GM23338 (cell line): ENCODE results near the gene BEGAIN. TPM values are rescaled to one million over a fixed set of nuclear protein-coding genes. Genes with fewer than 3 reads are reported as not detected.

Experiments used
- ATAC-seq: fragments of 200-7000 bp; cut with Tn5 transposase; 3 replicates; pipeline ENCODE4 v1.9.1; 2020
- DNase-seq: peaks from one replicate; pipeline ENCODE4 v3.0.0-alpha.2; 2015; ENCODE audit warnings: low spot score
- H2AFZ ChIP-seq: fragments of 200-600 bp; sonication (generic); 2 replicates; pipeline ENCODE4 v1.8.0; 2016; ENCODE audit warnings: antibody characterized with exemption, mild to moderate bottlenecking, moderate library complexity
- H3F3A ChIP-seq: fragments of 200-600 bp; sonication (generic); replicated peaks from 2 replicates; pipeline ENCODE4 v1.8.0; 2017; ENCODE audit warnings: antibody characterized with exemption, mixed run types, low read depth
- H3K27ac ChIP-seq: fragments of 200-600 bp; sonication (generic); 2 replicates; pipeline ENCODE4 v1.6.1; 2016; ENCODE audit warnings: low read depth
- H3K27me3 ChIP-seq: fragments of 200-600 bp; sonication (generic); 2 replicates; pipeline ENCODE4 v1.8.0; 2016; ENCODE audit warnings: mild to moderate bottlenecking, mixed run types, moderate library complexity; ENCODE audit not compliant: insufficient read depth
- H3K36me3 ChIP-seq: fragments of 200-600 bp; sonication (generic); 2 replicates; pipeline ENCODE4 v1.8.0; 2016; ENCODE audit warnings: mild to moderate bottlenecking; ENCODE audit not compliant: insufficient read depth
- H3K4me1 ChIP-seq: fragments of 200-600 bp; sonication (generic); 2 replicates; pipeline ENCODE4 v1.8.0; 2016; ENCODE audit warnings: mild to moderate bottlenecking, moderate library complexity; ENCODE audit not compliant: insufficient read depth
- H3K4me2 ChIP-seq: fragments of 200-600 bp; sonication (generic); 2 replicates; pipeline ENCODE4 v1.7.1; 2017; ENCODE audit warnings: mixed run types
- H3K4me3 ChIP-seq: fragments of 200-600 bp; sonication (generic); 2 replicates; pipeline ENCODE4 v1.6.1; 2016; ENCODE audit warnings: mixed run types
- H3K79me2 ChIP-seq: fragments of 200-600 bp; sonication (generic); replicated peaks from 2 replicates; pipeline ENCODE4 v1.8.0; 2017; ENCODE audit warnings: mild to moderate bottlenecking; ENCODE audit not compliant: insufficient read depth
- H3K9me2 ChIP-seq: fragments of 200-600 bp; sonication (generic); 2 replicates; pipeline ENCODE4 v1.8.0; 2017; ENCODE audit not compliant: insufficient read depth
- H4K20me1 ChIP-seq: fragments of 200-600 bp; sonication (generic); replicated peaks from 2 replicates; pipeline ENCODE4 v1.8.0; 2017; ENCODE audit warnings: mild to moderate bottlenecking; ENCODE audit not compliant: insufficient read depth
- H3K27ac Mint-ChIP-seq: 2 replicates; pipeline ENCODE4 v1.8.0; 2020; ENCODE audit warnings: inconsistent platforms, mild to moderate bottlenecking, moderate library complexity, mixed read lengths
- H3K27me3 Mint-ChIP-seq: 3 replicates; pipeline ENCODE4 v1.8.0; 2022; ENCODE audit warnings: low read depth, mild to moderate bottlenecking, moderate library complexity, mixed read lengths, inconsistent platforms; ENCODE audit not compliant: insufficient read depth, poor library complexity
- H3K36me3 Mint-ChIP-seq: 3 replicates; pipeline ENCODE4 v1.8.0; 2021; ENCODE audit warnings: low read depth, mild to moderate bottlenecking, inconsistent platforms, moderate library complexity, mixed read lengths
- H3K4me1 Mint-ChIP-seq: 3 replicates; pipeline ENCODE4 v1.8.0; 2020; ENCODE audit warnings: mild to moderate bottlenecking, inconsistent platforms, mixed read lengths
- H3K4me3 Mint-ChIP-seq: 3 replicates; pipeline ENCODE4 v1.8.0; 2021; ENCODE audit warnings: moderate library complexity, mild to moderate bottlenecking, inconsistent platforms, mixed read lengths
- H3K9me3 Mint-ChIP-seq: 3 replicates; pipeline ENCODE4 v1.8.0; 2020; ENCODE audit warnings: moderate library complexity, mild to moderate bottlenecking, inconsistent platforms, mixed read lengths
- CREB1 ChIP-seq: fragments of 250-450 bp; sonication (Bioruptor Pico); IDR thresholded peaks from 2 replicates; pipeline ENCODE4 v1.5.0; 2020; ENCODE audit warnings: low read depth, mild to moderate bottlenecking, moderate library complexity
- CTCF ChIP-seq, 2 experiments: fragments of 200-600 bp in 1 of 2; sonication (generic) in 1 of 2; conservative IDR thresholded peaks; 2 replicates each; pipeline versions ENCODE4 v1.5.1 to v1.6.1; 2016 to 2017; ENCODE audit warnings: antibody characterized with exemption in 2 of 2, low read depth in 2 of 2, mild to moderate bottlenecking in 2 of 2, moderate library complexity in 1 of 2
- ETS1 ChIP-seq: IDR thresholded peaks from 2 replicates; pipeline ENCODE4 v1.6.1; 2016; ENCODE audit warnings: antibody characterized with exemption
- EZH2 ChIP-seq: fragments of 200-600 bp; sonication (generic); IDR thresholded peaks from one replicate; pipeline ENCODE4 v1.8.0; 2017; ENCODE audit warnings: antibody characterized with exemption, mild to moderate bottlenecking, low read depth; ENCODE audit not compliant: unreplicated experiment
- JUNB ChIP-seq: IDR thresholded peaks from one replicate; pipeline ENCODE4 v1.6.1; 2016; ENCODE audit warnings: antibody characterized with exemption; ENCODE audit not compliant: unreplicated experiment
- NANOG ChIP-seq: IDR thresholded peaks from 2 replicates; pipeline ENCODE4 v1.6.1; 2016; ENCODE audit warnings: antibody characterized with exemption, borderline replicate concordance
- POLR2AphosphoS5 ChIP-seq: IDR thresholded peaks from 2 replicates; pipeline ENCODE4 v1.6.1; 2016; ENCODE audit warnings: antibody characterized with exemption, low read depth
- STAT1 ChIP-seq: IDR thresholded peaks from one replicate; pipeline ENCODE4 v1.6.1; 2016; ENCODE audit warnings: antibody characterized with exemption; ENCODE audit not compliant: unreplicated experiment
- ZNF114 ChIP-seq: fragments of 250-450 bp; sonication (Bioruptor Pico); IDR thresholded peaks from 2 replicates; pipeline ENCODE4 v1.5.0; 2020; ENCODE audit warnings: mild to moderate bottlenecking, moderate library complexity
- ZNF331 ChIP-seq: fragments of 250-450 bp; sonication (Bioruptor Pico); IDR thresholded peaks from 2 replicates; pipeline ENCODE4 v1.5.0; 2020; ENCODE audit warnings: low read depth, mild to moderate bottlenecking, moderate library complexity
- polyA plus RNA-seq: library from polyadenylated mRNA; unstranded; fragments of >200 nt; fragmentation: Nextera tagmentation; extraction: Ambion mirVana; gene quantifications from 2 replicates; pipeline ENCODE4 v1.2.1, GENCODE V29; 2016
- total RNA-seq: library from RNA; depleted of rRNA; stranded (reverse); fragments of >200 nt; shearing (Covaris generic); gene quantifications from 2 replicates; pipeline ENCODE4 v1.2.3, GENCODE V29; 2014
- TF ChIP-seq, protein P1 (sequence below): fragments of 250-450 bp; sonication (Bioruptor Pico); IDR thresholded peaks from 2 replicates; pipeline ENCODE4 v1.5.0; 2020; ENCODE audit warnings: mild to moderate bottlenecking, moderate library complexity

Gene BEGAIN
- total and polyA plus RNA-seq, 2 experiments from 2014 or later, result 0.60 to 2.4 TPM

GRCh38 chr14:100536721-100537445 is 50.3 kb downstream of the BEGAIN start:
- H3K36me3 Mint-ChIP-seq, result no peaks in the 10 kb centered on the region

DNA sequence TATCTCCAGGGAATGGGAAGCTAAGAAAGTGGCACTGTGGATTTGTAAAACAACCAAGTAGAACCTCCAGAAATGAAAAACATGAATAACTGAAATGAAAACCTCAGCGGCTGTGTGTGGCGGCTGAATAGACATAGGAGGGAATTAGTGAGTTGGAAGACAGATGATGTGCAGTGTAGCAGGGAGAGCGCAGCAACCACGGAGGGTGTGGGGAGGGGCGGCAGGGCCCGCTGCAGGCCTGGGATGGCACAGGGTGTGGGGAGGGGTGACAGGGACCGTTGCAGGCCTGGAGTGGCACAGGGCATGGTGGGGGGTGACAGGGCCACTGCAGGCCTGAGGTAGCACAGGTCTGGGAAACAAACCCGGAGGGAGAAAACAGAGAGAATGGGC is 51.1 kb downstream of the BEGAIN start:
- DNase-seq (no peak), ATAC-seq (no peak)
- H3K27ac ChIP-seq, result no peak overlapping the region
- H3K27ac Mint-ChIP-seq, result no peak overlapping the region; the same call in 1 of the 2 replicates
- no peaks in the 10 kb centered on the region for H3K79me2 ChIP-seq
- no peak overlapping the region for H3K4me3 ChIP-seq
- H3K36me3 Mint-ChIP-seq, result no peaks in the 10 kb centered on the region
- H3K27me3 Mint-ChIP-seq, result peaks cover 2% of the 10 kb centered on the region
- H3K4me3 Mint-ChIP-seq, result no peak overlapping the region
- H3K4me1 ChIP-seq, result no peaks in the 10 kb centered on the region
- no peaks in the 10 kb centered on the region for H3F3A ChIP-seq
- peaks cover 8% of the 10 kb centered on the region for H3K4me1 Mint-ChIP-seq
- no peaks in the 10 kb centered on the region for H4K20me1 ChIP-seq
- no peak overlapping the region for H2AFZ ChIP-seq
- no peaks in the 10 kb centered on the region for H3K9me2 ChIP-seq
- H3K9me3 Mint-ChIP-seq, result no peaks in the 10 kb centered on the region
- no peaks in the 10 kb centered on the region for H3K27me3 ChIP-seq
- no peak overlapping the region for H3K4me2 ChIP-seq
- H3K36me3 ChIP-seq, result no peaks in the 10 kb centered on the region
- TF ChIP-seq JUNB (no peak), EZH2 (no peak), STAT1 (no peak), ZNF114 (CRISPR knock-in tag) (no peak), ZNF331 (CRISPR knock-in tag) (no peak), ETS1 (no peak), CREB1 (CRISPR knock-in tag) (no peak), POLR2AphosphoS5 (no peak), CTCF (conservative IDR thresholded peaks at IDR 0.05; ENCODE audit: low read depth in 2 of 2) (no peak), NANOG (no peak)
- TF ChIP-seq, protein P1, sequence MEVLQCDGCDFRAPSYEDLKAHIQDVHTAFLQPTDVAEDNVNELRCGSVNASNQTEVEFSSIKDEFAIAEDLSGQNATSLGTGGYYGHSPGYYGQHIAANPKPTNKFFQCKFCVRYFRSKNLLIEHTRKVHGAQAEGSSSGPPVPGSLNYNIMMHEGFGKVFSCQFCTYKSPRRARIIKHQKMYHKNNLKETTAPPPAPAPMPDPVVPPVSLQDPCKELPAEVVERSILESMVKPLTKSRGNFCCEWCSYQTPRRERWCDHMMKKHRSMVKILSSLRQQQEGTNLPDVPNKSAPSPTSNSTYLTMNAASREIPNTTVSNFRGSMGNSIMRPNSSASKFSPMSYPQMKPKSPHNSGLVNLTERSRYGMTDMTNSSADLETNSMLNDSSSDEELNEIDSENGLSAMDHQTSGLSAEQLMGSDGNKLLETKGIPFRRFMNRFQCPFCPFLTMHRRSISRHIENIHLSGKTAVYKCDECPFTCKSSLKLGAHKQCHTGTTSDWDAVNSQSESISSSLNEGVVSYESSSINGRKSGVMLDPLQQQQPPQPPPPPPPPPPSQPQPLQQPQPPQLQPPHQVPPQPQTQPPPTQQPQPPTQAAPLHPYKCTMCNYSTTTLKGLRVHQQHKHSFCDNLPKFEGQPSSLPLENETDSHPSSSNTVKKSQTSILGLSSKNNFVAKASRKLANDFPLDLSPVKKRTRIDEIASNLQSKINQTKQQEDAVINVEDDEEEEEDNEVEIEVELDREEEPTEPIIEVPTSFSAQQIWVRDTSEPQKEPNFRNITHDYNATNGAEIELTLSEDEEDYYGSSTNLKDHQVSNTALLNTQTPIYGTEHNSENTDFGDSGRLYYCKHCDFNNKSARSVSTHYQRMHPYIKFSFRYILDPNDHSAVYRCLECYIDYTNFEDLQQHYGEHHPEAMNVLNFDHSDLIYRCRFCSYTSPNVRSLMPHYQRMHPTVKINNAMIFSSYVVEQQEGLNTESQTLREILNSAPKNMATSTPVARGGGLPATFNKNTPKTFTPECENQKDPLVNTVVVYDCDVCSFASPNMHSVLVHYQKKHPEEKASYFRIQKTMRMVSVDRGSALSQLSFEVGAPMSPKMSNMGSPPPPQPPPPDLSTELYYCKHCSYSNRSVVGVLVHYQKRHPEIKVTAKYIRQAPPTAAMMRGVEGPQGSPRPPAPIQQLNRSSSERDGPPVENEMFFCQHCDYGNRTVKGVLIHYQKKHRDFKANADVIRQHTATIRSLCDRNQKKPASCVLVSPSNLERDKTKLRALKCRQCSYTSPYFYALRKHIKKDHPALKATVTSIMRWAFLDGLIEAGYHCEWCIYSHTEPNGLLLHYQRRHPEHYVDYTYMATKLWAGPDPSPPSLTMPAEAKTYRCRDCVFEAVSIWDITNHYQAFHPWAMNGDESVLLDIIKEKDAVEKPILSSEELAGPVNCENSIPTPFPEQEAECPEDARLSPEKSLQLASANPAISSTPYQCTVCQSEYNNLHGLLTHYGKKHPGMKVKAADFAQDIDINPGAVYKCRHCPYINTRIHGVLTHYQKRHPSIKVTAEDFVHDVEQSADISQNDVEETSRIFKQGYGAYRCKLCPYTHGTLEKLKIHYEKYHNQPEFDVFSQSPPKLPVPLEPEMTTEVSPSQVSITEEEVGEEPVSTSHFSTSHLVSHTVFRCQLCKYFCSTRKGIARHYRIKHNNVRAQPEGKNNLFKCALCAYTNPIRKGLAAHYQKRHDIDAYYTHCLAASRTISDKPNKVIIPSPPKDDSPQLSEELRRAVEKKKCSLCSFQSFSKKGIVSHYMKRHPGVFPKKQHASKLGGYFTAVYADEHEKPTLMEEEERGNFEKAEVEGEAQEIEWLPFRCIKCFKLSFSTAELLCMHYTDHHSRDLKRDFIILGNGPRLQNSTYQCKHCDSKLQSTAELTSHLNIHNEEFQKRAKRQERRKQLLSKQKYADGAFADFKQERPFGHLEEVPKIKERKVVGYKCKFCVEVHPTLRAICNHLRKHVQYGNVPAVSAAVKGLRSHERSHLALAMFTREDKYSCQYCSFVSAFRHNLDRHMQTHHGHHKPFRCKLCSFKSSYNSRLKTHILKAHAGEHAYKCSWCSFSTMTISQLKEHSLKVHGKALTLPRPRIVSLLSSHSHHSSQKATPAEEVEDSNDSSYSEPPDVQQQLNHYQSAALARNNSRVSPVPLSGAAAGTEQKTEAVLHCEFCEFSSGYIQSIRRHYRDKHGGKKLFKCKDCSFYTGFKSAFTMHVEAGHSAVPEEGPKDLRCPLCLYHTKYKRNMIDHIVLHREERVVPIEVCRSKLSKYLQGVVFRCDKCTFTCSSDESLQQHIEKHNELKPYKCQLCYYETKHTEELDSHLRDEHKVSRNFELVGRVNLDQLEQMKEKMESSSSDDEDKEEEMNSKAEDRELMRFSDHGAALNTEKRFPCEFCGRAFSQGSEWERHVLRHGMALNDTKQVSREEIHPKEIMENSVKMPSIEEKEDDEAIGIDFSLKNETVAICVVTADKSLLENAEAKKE (CRISPR knock-in tag), result no peak

More at GRCh38 chr14:100536721-100537445, 50.3 kb downstream of the BEGAIN start:
- peaks cover 8% of the 10 kb centered on the region for H3K4me1 Mint-ChIP-seq
- no peaks in the 10 kb centered on the region for H3K9me3 Mint-ChIP-seq
- TF ChIP-seq ZNF114 (CRISPR knock-in tag), result no peak
- H3K4me3 ChIP-seq, result no peak overlapping the region
- no peaks in the 10 kb centered on the region for H3K4me1 ChIP-seq
- H3K4me2 ChIP-seq, result no peak overlapping the region
- no peaks in the 10 kb centered on the region for H3K27me3 ChIP-seq
- H3K27me3 Mint-ChIP-seq, result peaks cover 2% of the 10 kb centered on the region
- H3K79me2 ChIP-seq, result no peaks in the 10 kb centered on the region
- no peak overlapping the region for H2AFZ ChIP-seq
- no peaks in the 10 kb centered on the region for H3K9me2 ChIP-seq
- DNase-seq (no peak), ATAC-seq (no peak)
- H3K4me3 Mint-ChIP-seq, result no peak overlapping the region
- no peak overlapping the region; the same call in 1 of the 2 replicates for H3K27ac Mint-ChIP-seq
- H3F3A ChIP-seq, result no peaks in the 10 kb centered on the region
- H4K20me1 ChIP-seq, result no peaks in the 10 kb centered on the region
- no peak overlapping the region for H3K27ac ChIP-seq
- H3K36me3 ChIP-seq, result no peaks in the 10 kb centered on the region
